Neural progenitor cell (in vitro differentiated cells): ENCODE data around the gene PIM2. TPM values are rescaled to one million over a fixed set of nuclear protein-coding genes. Genes with fewer than 3 reads are reported as not detected.
A peak's percentile ranks its signal among the peaks of the same experiment; 100 is the strongest.

Experiments used
- DNase-seq: peaks from one replicate; pipeline ENCODE4 v3.0.0-alpha.2; 2016; ENCODE audit warnings: low spot score
- H2AFZ ChIP-seq: fragments of 200-600 bp; sonication (generic); replicated peaks from 2 replicates; pipeline ENCODE4 v1.6.1; 2016; ENCODE audit warnings: antibody characterized with exemption
- H3F3A ChIP-seq: fragments of 200-600 bp; sonication (generic); 2 replicates; pipeline ENCODE4 v1.6.1; 2016; ENCODE audit warnings: antibody characterized with exemption, low read depth
- H3K27ac ChIP-seq: fragments of 200-600 bp; sonication (generic); 2 replicates; pipeline ENCODE4 v1.5.1; 2016; ENCODE audit warnings: mild to moderate bottlenecking
- H3K27me3 ChIP-seq: fragments of 200-600 bp; sonication (generic); 2 replicates; pipeline ENCODE4 v1.6.1; 2016; ENCODE audit warnings: mild to moderate bottlenecking, moderate library complexity
- H3K36me3 ChIP-seq: fragments of 200-600 bp; sonication (generic); 2 replicates; pipeline ENCODE4 v1.5.1; 2016
- H3K4me1 ChIP-seq: fragments of 200-600 bp; sonication (generic); 2 replicates; pipeline ENCODE4 v1.6.1; 2016; ENCODE audit warnings: mixed run types
- H3K4me2 ChIP-seq: fragments of 200-600 bp; sonication (generic); 2 replicates; pipeline ENCODE4 v1.6.1; 2016
- H3K4me3 ChIP-seq: fragments of 200-600 bp; sonication (generic); 2 replicates; pipeline ENCODE4 v1.5.1; 2016
- H3K79me2 ChIP-seq: fragments of 200-600 bp; sonication (generic); 2 replicates; pipeline ENCODE4 v1.6.1; 2016; ENCODE audit warnings: low read depth
- H3K9ac ChIP-seq: fragments of 200-600 bp; sonication (generic); 2 replicates; pipeline ENCODE4 v1.6.1; 2016
- H3K9me3 ChIP-seq: fragments of 200-600 bp; sonication (generic); 2 replicates; pipeline ENCODE4 v1.5.1; 2016; ENCODE audit warnings: low read depth
- H4K20me1 ChIP-seq: fragments of 200-600 bp; sonication (generic); 2 replicates; pipeline ENCODE4 v1.6.1; 2016; ENCODE audit warnings: low read depth
- H3K27ac Mint-ChIP-seq: 3 replicates; pipeline ENCODE4 v1.8.0; 2021; ENCODE audit warnings: mixed read lengths
- H3K27me3 Mint-ChIP-seq: 2 replicates; pipeline ENCODE4 v1.8.0; 2022; ENCODE audit warnings: low read depth, mild to moderate bottlenecking, inconsistent platforms, moderate library complexity, mixed read lengths; ENCODE audit not compliant: insufficient read depth
- H3K36me3 Mint-ChIP-seq: 3 replicates; pipeline ENCODE4 v1.8.0; 2021; ENCODE audit warnings: mixed read lengths
- H3K4me1 Mint-ChIP-seq: 3 replicates; pipeline ENCODE4 v1.8.0; 2021; ENCODE audit warnings: mixed read lengths
- H3K4me3 Mint-ChIP-seq: 3 replicates; pipeline ENCODE4 v1.8.0; 2021; ENCODE audit warnings: mild to moderate bottlenecking, moderate library complexity, mixed read lengths
- H3K9me3 Mint-ChIP-seq: 3 replicates; pipeline ENCODE4 v1.8.0; 2020; ENCODE audit warnings: mixed read lengths
- CTCF ChIP-seq: fragments of 200-600 bp; sonication (generic); IDR thresholded peaks from 2 replicates; pipeline ENCODE4 v1.5.1; 2017; ENCODE audit warnings: antibody characterized with exemption, mild to moderate bottlenecking
- EZH2 ChIP-seq: fragments of 200-600 bp; sonication (generic); IDR thresholded peaks from 2 replicates; pipeline ENCODE4 v1.6.1; 2017; ENCODE audit warnings: antibody characterized with exemption, mild to moderate bottlenecking, moderate library complexity
- EZH2phosphoT487 ChIP-seq: fragments of 200-600 bp; sonication (generic); IDR thresholded peaks from 2 replicates; pipeline ENCODE4 v1.6.1; 2017; ENCODE audit warnings: antibody characterized with exemption
- total RNA-seq: library from RNA; depleted of rRNA; stranded (reverse); fragments of >200 nt; gene quantifications from 2 replicates; pipeline ENCODE4 v1.2.3, GENCODE V29; 2015; ENCODE audit warnings: low replicate concordance

PIM2 gene
- total RNA-seq, 1 donor from 2014 or later, result 14.7 TPM

DNA sequence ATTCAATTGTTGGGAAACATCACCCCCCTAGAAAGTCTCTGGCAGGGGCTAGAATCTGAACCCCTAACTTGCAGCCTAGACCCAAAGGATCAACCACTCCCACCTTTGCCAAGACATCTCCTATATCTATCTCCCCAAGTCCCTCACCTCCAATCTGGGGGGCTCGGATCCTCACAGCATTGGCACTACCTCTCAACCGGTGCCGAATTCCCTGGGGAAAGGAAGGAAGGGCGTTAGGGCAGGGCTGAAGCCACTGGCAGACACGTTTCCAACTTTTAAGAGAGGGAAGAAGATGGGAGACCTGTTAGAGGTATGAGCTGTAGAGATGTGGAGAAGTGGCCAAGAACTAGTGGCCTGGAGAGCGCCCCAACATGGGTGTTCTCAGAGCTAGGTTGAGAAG is 23.9 kb downstream of the PIM2 start:
- peaks cover 22% of the 10 kb centered on the region for H4K20me1 ChIP-seq
- H3K4me3 Mint-ChIP-seq, result no peak overlapping the region
- no peaks in the 10 kb centered on the region for H3K4me1 ChIP-seq
- H3K4me2 ChIP-seq, result no peak overlapping the region
- no peak overlapping the region for H3K27ac Mint-ChIP-seq
- peaks cover 22% of the 10 kb centered on the region for H3F3A ChIP-seq
- peaks cover 8% of the 10 kb centered on the region for H3K27me3 Mint-ChIP-seq
- no peak overlapping the region for H3K9ac ChIP-seq
- no peaks in the 10 kb centered on the region for H3K27me3 ChIP-seq
- no peak overlapping the region for H3K4me3 ChIP-seq
- no peak for DNase-seq
- no peak overlapping the region for H2AFZ ChIP-seq
- peaks cover 3% of the 10 kb centered on the region for H3K36me3 Mint-ChIP-seq
- no peaks in the 10 kb centered on the region for H3K9me3 ChIP-seq
- H3K4me1 Mint-ChIP-seq, result peaks cover 19% of the 10 kb centered on the region
- TF ChIP-seq EZH2, result no peak
- no peak for TF ChIP-seq CTCF
- no peak for TF ChIP-seq EZH2phosphoT487
- H3K36me3 ChIP-seq, result no peaks in the 10 kb centered on the region
- no peak overlapping the region for H3K27ac ChIP-seq
- peaks cover 43% of the 10 kb centered on the region for H3K79me2 ChIP-seq
- peaks cover 14% of the 10 kb centered on the region for H3K9me3 Mint-ChIP-seq

DNA sequence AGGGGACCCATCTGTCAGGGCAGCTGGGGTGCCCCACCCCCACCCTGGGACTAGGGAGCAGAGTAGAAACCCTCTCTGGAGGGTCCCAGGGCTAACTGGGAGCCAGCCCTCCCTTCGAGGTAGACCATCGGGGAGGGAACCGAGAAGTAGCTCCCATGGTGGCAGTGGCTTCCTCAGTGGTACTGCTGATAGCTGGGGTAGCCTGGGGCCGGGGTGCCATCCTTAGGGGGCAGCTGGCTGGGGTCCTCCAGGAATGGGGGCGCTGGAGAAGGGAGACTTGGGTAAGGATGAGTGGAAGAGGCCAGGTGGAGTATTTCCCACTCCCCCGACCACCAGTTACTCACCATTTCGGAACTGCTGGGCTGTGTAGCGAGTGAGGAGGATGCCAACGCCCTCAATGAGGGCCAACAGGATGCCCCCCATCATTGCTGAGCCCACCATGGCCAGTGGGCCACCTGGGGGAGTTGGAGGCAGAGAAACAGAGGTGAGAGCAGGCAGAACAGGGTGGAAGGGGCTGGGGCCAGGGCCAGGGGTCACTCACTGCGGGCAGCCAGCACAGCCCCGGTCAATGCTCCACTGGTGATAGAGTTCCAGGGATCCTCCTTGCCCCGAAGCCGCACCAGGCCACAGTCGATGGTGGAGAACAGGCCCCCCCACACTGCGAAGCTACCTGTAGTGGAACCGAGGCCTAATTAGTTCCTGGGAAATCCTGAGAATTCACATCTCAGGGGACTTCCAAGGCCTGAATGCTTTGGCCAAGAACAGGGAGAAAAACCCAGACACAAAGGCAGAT is 25.1 kb downstream of the PIM2 start:
- H3K9me3 Mint-ChIP-seq, result peaks cover 14% of the 10 kb centered on the region

DNA sequence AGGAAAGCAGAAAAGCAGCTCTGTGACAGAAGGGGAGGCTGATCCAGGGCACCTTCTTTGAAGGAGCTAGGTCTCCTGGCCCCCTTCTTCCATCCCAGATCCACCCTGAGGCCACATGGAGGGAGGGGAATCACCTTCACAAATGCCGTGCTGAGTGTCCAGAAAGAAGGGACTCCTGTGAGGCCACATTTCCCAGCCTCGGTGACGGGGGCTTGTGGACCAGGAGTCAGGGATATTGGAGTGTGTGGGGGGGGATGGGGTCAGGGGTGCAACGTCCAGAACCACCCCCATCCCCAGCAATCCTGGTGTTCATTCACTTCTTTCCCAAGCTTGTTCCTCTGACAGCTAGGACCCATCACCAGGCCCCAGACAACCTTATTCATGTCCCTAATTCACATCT is 25.9 kb downstream of the PIM2 start:
- H3K4me1 Mint-ChIP-seq, result peaks cover 16% of the 10 kb centered on the region
- H3F3A ChIP-seq, result peaks cover 22% of the 10 kb centered on the region
- H4K20me1 ChIP-seq, result peaks cover 22% of the 10 kb centered on the region
- no peaks in the 10 kb centered on the region for H3K27me3 ChIP-seq
- H3K9ac ChIP-seq, result no peak overlapping the region
- H2AFZ ChIP-seq, result no peak overlapping the region
- no peak for TF ChIP-seq EZH2phosphoT487
- peaks cover 7% of the 10 kb centered on the region for H3K27me3 Mint-ChIP-seq
- no peak overlapping the region for H3K27ac Mint-ChIP-seq
- H3K4me3 Mint-ChIP-seq, result peak overlapping the region; percentile 35
- peaks cover 14% of the 10 kb centered on the region for H3K9me3 Mint-ChIP-seq
- peaks cover 28% of the 10 kb centered on the region for H3K79me2 ChIP-seq
- no peaks in the 10 kb centered on the region for H3K9me3 ChIP-seq
- H3K4me3 ChIP-seq, result no peak overlapping the region
- peaks cover 3% of the 10 kb centered on the region for H3K36me3 Mint-ChIP-seq
- no peaks in the 10 kb centered on the region for H3K4me1 ChIP-seq
- DNase-seq, result no peak
- H3K27ac ChIP-seq, result no peak overlapping the region
- H3K36me3 ChIP-seq, result no peaks in the 10 kb centered on the region
- no peak overlapping the region for H3K4me2 ChIP-seq

More for the DNA sequence above, 25.1 kb downstream of the PIM2 start:
- Histone ChIP-seq H3K27ac (no peak overlapping the region), H3K36me3 (no peaks in the 10 kb centered on the region), H3K27me3 (no peaks in the 10 kb centered on the region), H2AFZ (no peak overlapping the region), H3K9ac (no peak overlapping the region), H3F3A (peaks cover 22% of the 10 kb centered on the region), H3K4me1 (no peaks in the 10 kb centered on the region), H3K79me2 (peaks cover 32% of the 10 kb centered on the region), H3K4me3 (no peak overlapping the region), H3K4me2 (no peak overlapping the region), H3K9me3 (no peaks in the 10 kb centered on the region), H4K20me1 (peaks cover 22% of the 10 kb centered on the region)
- no peak for DNase-seq
- Mint-ChIP-seq H3K36me3 (peaks cover 3% of the 10 kb centered on the region), H3K27me3 (peaks cover 7% of the 10 kb centered on the region), H3K4me3 (no peak overlapping the region), H3K27ac (no peak overlapping the region), H3K4me1 (peaks cover 19% of the 10 kb centered on the region)
- TF ChIP-seq EZH2phosphoT487 (no peak), CTCF (no peak), EZH2 (no peak)
